Neural progenitor cell (in vitro differentiated cells): ENCODE data around the gene GALNT18.

Experiments used
- EZH2phosphoT487 ChIP-seq: fragments of 200-600 bp; sonication (generic); IDR thresholded peaks from 2 replicates; pipeline ENCODE4 v1.6.1; 2017; ENCODE audit warnings: antibody characterized with exemption
- TF ChIP-seq, protein P1 (sequence below): fragments of 200-600 bp; sonication (generic); IDR thresholded peaks from 2 replicates; pipeline ENCODE4 v1.5.1; 2017; ENCODE audit warnings: antibody characterized with exemption, mild to moderate bottlenecking

DNA sequence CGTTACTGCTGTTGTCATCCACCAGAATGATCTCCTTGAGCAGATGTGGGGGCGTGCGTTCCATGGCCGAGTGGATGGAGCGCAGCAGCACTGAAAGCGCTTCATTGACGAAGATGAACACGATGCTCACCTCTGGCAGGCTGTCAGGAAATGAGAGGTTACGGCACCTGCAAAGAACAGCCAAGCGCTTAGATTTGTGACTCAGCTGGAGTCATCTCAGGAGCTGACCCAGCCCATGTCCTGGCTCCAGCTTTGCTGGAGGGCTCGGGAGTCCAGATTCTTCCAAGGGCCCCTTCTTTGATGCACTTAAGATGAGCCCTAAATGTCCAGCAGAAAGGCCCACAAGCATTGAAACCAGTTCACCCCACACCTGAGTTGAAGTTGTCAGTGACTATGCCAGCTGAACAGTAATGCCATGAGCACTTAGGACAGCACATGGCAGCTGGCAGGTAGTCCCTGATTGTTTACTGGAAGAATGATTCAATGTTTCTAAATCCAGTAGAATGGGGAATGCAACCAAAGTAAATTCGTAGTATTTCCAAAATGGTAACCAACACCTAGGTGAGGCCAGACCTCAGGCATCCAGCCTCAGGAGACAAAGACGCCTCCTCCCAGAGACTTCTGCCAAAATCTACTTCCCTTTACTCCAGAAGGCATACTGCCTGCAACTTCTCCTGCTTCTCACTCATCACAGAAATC lies 189.0 kb downstream of the GALNT18 start:
- TF ChIP-seq, protein P1, sequence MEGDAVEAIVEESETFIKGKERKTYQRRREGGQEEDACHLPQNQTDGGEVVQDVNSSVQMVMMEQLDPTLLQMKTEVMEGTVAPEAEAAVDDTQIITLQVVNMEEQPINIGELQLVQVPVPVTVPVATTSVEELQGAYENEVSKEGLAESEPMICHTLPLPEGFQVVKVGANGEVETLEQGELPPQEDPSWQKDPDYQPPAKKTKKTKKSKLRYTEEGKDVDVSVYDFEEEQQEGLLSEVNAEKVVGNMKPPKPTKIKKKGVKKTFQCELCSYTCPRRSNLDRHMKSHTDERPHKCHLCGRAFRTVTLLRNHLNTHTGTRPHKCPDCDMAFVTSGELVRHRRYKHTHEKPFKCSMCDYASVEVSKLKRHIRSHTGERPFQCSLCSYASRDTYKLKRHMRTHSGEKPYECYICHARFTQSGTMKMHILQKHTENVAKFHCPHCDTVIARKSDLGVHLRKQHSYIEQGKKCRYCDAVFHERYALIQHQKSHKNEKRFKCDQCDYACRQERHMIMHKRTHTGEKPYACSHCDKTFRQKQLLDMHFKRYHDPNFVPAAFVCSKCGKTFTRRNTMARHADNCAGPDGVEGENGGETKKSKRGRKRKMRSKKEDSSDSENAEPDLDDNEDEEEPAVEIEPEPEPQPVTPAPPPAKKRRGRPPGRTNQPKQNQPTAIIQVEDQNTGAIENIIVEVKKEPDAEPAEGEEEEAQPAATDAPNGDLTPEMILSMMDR: no peak
- no peak for TF ChIP-seq EZH2phosphoT487
